AG04449 (cell line): ENCODE data around the gene FASN.

Source experiments
- CTCF ChIA-PET: fragments of 350-600 bp; formaldehyde crosslinking; extraction: SDS; loops from one replicate; lab custom pipeline; 2021; ENCODE audit warnings: antibody characterized with exemption; lab: Yijun Ruan, JAX
- POLR2A ChIA-PET: fragments of 400-600, 350-600 bp; formaldehyde crosslinking; extraction: SDS; loops from one replicate; lab custom pipeline; 2020; ENCODE audit warnings: antibody characterized with exemption, inconsistent platforms; lab: Yijun Ruan, JAX
- DNase-seq: peaks from one replicate; pipeline ENCODE4 v3.0.0-alpha.2; 2010; ENCODE audit warnings: low read depth, low spot score
- H3K4me3 ChIP-seq: 2 replicates; pipeline ENCODE4 v1.5.1; 2011; ENCODE audit warnings: low read depth, mild to moderate bottlenecking, control low read depth, low read length
- CTCF ChIP-seq: IDR thresholded peaks from one replicate; pipeline ENCODE4 v1.5.1; 2011; ENCODE audit warnings: mild to moderate bottlenecking, moderate library complexity, low read length, control low read depth, inconsistent platforms; ENCODE audit not compliant: insufficient read depth; ENCODE audit errors: missing control alignments

FASN gene

GRCh38 chr17:82086941-82087906 lies 10.8 kb downstream of the FASN start:
- ChIA-PET CTCF (interaction anchor here (0.7 kb wide), 1 partner anchor 83 kb away, joined by 3 read pairs; no protein-coding TSS in a partner anchor), POLR2A (interaction anchor here (1.0 to 1.1 kb wide), 3 partner anchors 16 to 241 kb away, joined by 3 read pairs; no protein-coding TSS in a partner anchor)
- no peak overlapping the region for H3K4me3 ChIP-seq
- DNase-seq: no peak
- no peak for TF ChIP-seq CTCF

- ChIA-PET POLR2A (interaction anchor here (1.0 kb wide), 1 partner anchor 15 kb away, joined by 3 read pairs; no protein-coding TSS in a partner anchor), CTCF (interaction anchor here (0.7 kb wide), 1 partner anchor 84 kb away, joined by 3 read pairs; no protein-coding TSS in a partner anchor)
- DNase-seq: no peak
- no peak for TF ChIP-seq CTCF
- H3K4me3 ChIP-seq: no peak overlapping the region
These were observed 11.9 kb downstream of the FASN start for GRCh38 chr17:82085931-82086764.

GRCh38 chr17:82085031-82085861 lies 12.8 kb downstream of the FASN start:
- no peak for DNase-seq
- CTCF ChIA-PET: no interaction called here
- no peak overlapping the region for H3K4me3 ChIP-seq
- POLR2A ChIA-PET: no interaction called here
- no peak for TF ChIP-seq CTCF

- no peak for TF ChIP-seq CTCF
- no peak overlapping the region for H3K4me3 ChIP-seq
- POLR2A ChIA-PET: no interaction called here
- CTCF ChIA-PET: no interaction called here
- no peak for DNase-seq
These were observed 13.5 kb downstream of the FASN start for GRCh38 chr17:82084373-82085030.

- H3K4me3 ChIP-seq: no peak overlapping the region
- no peak for TF ChIP-seq CTCF
- CTCF ChIA-PET: no interaction called here
- POLR2A ChIA-PET: no interaction called here
- no peak for DNase-seq
These were observed 14.3 kb downstream of the FASN start for GRCh38 chr17:82083533-82084359.
